Neuron (in vitro differentiated cells): Measurements from ENCODE around the gene PLB1.

Experiments
- H2AFZ ChIP-seq: one replicate; pipeline ENCODE4 v1.6.1; 2013; ENCODE audit warnings: low read depth, mild to moderate bottlenecking, inconsistent platforms, low read length, moderate library complexity
- H3K27me3 ChIP-seq: one replicate; pipeline ENCODE4 v1.6.1; 2013; ENCODE audit warnings: low read length; ENCODE audit not compliant: insufficient read depth
- H3K36me3 ChIP-seq: one replicate; pipeline ENCODE4 v1.6.1; 2013; ENCODE audit warnings: low read length; ENCODE audit not compliant: insufficient read depth
- H3K4me1 ChIP-seq: one replicate; pipeline ENCODE4 v1.6.1; 2013; ENCODE audit warnings: low read length; ENCODE audit not compliant: insufficient read depth
- H3K4me3 ChIP-seq: 2 replicates; pipeline ENCODE4 v1.5.1; 2013; ENCODE audit warnings: mild to moderate bottlenecking, low read length, moderate library complexity
- H3K9me3 ChIP-seq: one replicate; pipeline ENCODE4 v1.6.1; 2013; ENCODE audit warnings: low read length

PLB1 gene

GRCh38 chr2:28637066-28638047, 141.5 kb downstream of the PLB1 start:
- H3K4me3 ChIP-seq: no peak overlapping the region
- no peaks in the 10 kb centered on the region for H3K27me3 ChIP-seq
- H3K9me3 ChIP-seq: no peaks in the 10 kb centered on the region
- H2AFZ ChIP-seq: no peak overlapping the region
- H3K36me3 ChIP-seq: no peaks in the 10 kb centered on the region
- peaks cover 10% of the 10 kb centered on the region for H3K4me1 ChIP-seq

GRCh38 chr2:28638102-28638501, 142.2 kb downstream of the PLB1 start:
- Histone ChIP-seq H3K36me3 (no peaks in the 10 kb centered on the region), H3K4me3 (no peak overlapping the region), H3K27me3 (no peaks in the 10 kb centered on the region), H3K9me3 (no peaks in the 10 kb centered on the region), H2AFZ (no peak overlapping the region), H3K4me1 (peaks cover 13% of the 10 kb centered on the region)

GRCh38 chr2:28639092-28639691, 143.3 kb downstream of the PLB1 start:
- H3K4me1 ChIP-seq: peaks cover 18% of the 10 kb centered on the region
- no peak overlapping the region for H2AFZ ChIP-seq
- no peaks in the 10 kb centered on the region for H3K27me3 ChIP-seq
- no peak overlapping the region for H3K4me3 ChIP-seq
- H3K36me3 ChIP-seq: no peaks in the 10 kb centered on the region
- H3K9me3 ChIP-seq: no peaks in the 10 kb centered on the region

GRCh38 chr2:28639836-28640235, 144.0 kb downstream of the PLB1 start:
- Histone ChIP-seq H3K4me1 (peaks cover 23% of the 10 kb centered on the region), H3K27me3 (no peaks in the 10 kb centered on the region), H2AFZ (no peak overlapping the region)

GRCh38 chr2:28640260-28640907, 144.5 kb downstream of the PLB1 start:
- Histone ChIP-seq H3K4me3 (no peak overlapping the region), H3K4me1 (peaks cover 29% of the 10 kb centered on the region), H3K36me3 (no peaks in the 10 kb centered on the region), H3K9me3 (no peaks in the 10 kb centered on the region), H2AFZ (no peak overlapping the region), H3K27me3 (no peaks in the 10 kb centered on the region)

More at GRCh38 chr2:28639836-28640235, 144.0 kb downstream of the PLB1 start:
- Histone ChIP-seq H3K9me3 (no peaks in the 10 kb centered on the region), H3K4me3 (no peak overlapping the region), H3K36me3 (no peaks in the 10 kb centered on the region)

- H3K4me1 ChIP-seq: peaks cover 30% of the 10 kb centered on the region
- no peaks in the 10 kb centered on the region for H3K9me3 ChIP-seq
- H3K36me3 ChIP-seq: no peaks in the 10 kb centered on the region
- H3K4me3 ChIP-seq: no peak overlapping the region
- H2AFZ ChIP-seq: no peak overlapping the region
- no peaks in the 10 kb centered on the region for H3K27me3 ChIP-seq
These were observed 145.0 kb downstream of the PLB1 start for GRCh38 chr2:28640908-28641300.

- H3K9me3 ChIP-seq: no peaks in the 10 kb centered on the region
- H3K4me3 ChIP-seq: no peak overlapping the region
- no peak overlapping the region for H2AFZ ChIP-seq
- no peaks in the 10 kb centered on the region for H3K36me3 ChIP-seq
- no peaks in the 10 kb centered on the region for H3K27me3 ChIP-seq
- peaks cover 30% of the 10 kb centered on the region for H3K4me1 ChIP-seq
These were observed 146.9 kb downstream of the PLB1 start for GRCh38 chr2:28642796-28643195.

- Histone ChIP-seq H3K9me3 (no peaks in the 10 kb centered on the region), H3K36me3 (no peaks in the 10 kb centered on the region), H3K4me3 (no peak overlapping the region), H3K27me3 (no peaks in the 10 kb centered on the region), H3K4me1 (peaks cover 32% of the 10 kb centered on the region), H2AFZ (no peak overlapping the region)
These were observed 147.5 kb downstream of the PLB1 start for GRCh38 chr2:28643327-28643726.

GRCh38 chr2:28643911-28644334, 148.1 kb downstream of the PLB1 start:
- no peaks in the 10 kb centered on the region for H3K36me3 ChIP-seq
- peaks cover 38% of the 10 kb centered on the region for H3K4me1 ChIP-seq
- H3K4me3 ChIP-seq: peak overlapping the region; percentile 14
- H2AFZ ChIP-seq: peak overlapping the region; percentile 21
- H3K9me3 ChIP-seq: no peaks in the 10 kb centered on the region
- H3K27me3 ChIP-seq: no peaks in the 10 kb centered on the region

GRCh38 chr2:28644760-28645159, 148.9 kb downstream of the PLB1 start:
- H3K4me1 ChIP-seq: peaks cover 43% of the 10 kb centered on the region
- no peak overlapping the region for H3K4me3 ChIP-seq
- peak overlapping the region; percentile 21 for H2AFZ ChIP-seq
- H3K9me3 ChIP-seq: no peaks in the 10 kb centered on the region
- no peaks in the 10 kb centered on the region for H3K36me3 ChIP-seq
- H3K27me3 ChIP-seq: no peaks in the 10 kb centered on the region

GRCh38 chr2:28645553-28645952, 149.7 kb downstream of the PLB1 start:
- H3K4me1 ChIP-seq: peaks cover 48% of the 10 kb centered on the region
- H3K4me3 ChIP-seq: no peak overlapping the region
- H3K9me3 ChIP-seq: no peaks in the 10 kb centered on the region
- no peak overlapping the region for H2AFZ ChIP-seq
- H3K36me3 ChIP-seq: no peaks in the 10 kb centered on the region
- H3K27me3 ChIP-seq: no peaks in the 10 kb centered on the region

GRCh38 chr2:28647682-28648081, 151.8 kb downstream of the PLB1 start:
- no peaks in the 10 kb centered on the region for H3K36me3 ChIP-seq
- H3K4me1 ChIP-seq: peaks cover 48% of the 10 kb centered on the region
- no peak overlapping the region for H2AFZ ChIP-seq
- H3K4me3 ChIP-seq: no peak overlapping the region
- no peaks in the 10 kb centered on the region for H3K9me3 ChIP-seq
- H3K27me3 ChIP-seq: no peaks in the 10 kb centered on the region

- H3K4me3 ChIP-seq: no peak overlapping the region
- peaks cover 45% of the 10 kb centered on the region for H3K4me1 ChIP-seq
- no peaks in the 10 kb centered on the region for H3K27me3 ChIP-seq
- no peaks in the 10 kb centered on the region for H3K36me3 ChIP-seq
- H2AFZ ChIP-seq: no peak overlapping the region
- no peaks in the 10 kb centered on the region for H3K9me3 ChIP-seq
These were observed 152.3 kb downstream of the PLB1 start for GRCh38 chr2:28648147-28648546.
